Right cardiac atrium (tissue), 5 donors: Measurements from ENCODE around the gene ASTN2. TPM values are rescaled to one million over a fixed set of nuclear protein-coding genes. Genes with fewer than 3 reads are reported as not detected.

Experiments
- ATAC-seq, 2 donors: fragments of 200-7000 bp; cut with Tn5 transposase; one replicate each; pipeline versions ENCODE4 v1.8.0 to v1.9.1; 2020; ENCODE audit warnings: moderate library complexity in 2 of 2, mild to moderate bottlenecking in 1 of 2
- DNase-seq, 3 donors: peaks; one replicate each; pipeline ENCODE4 v3.0.0-alpha.2; 2020
- H3K27ac ChIP-seq: one replicate; pipeline ENCODE4 v1.5.1; 2013; ENCODE audit warnings: mild to moderate bottlenecking, low read length, control low read depth, moderate library complexity
- H3K27me3 ChIP-seq: one replicate; pipeline ENCODE4 v1.6.1; 2013; ENCODE audit not compliant: control insufficient read depth, insufficient read depth
- H3K4me1 ChIP-seq: one replicate; pipeline ENCODE4 v1.6.1; 2013; ENCODE audit warnings: low read length; ENCODE audit not compliant: control insufficient read depth, insufficient read depth
- H3K4me3 ChIP-seq: one replicate; pipeline ENCODE4 v1.5.1; 2013; ENCODE audit warnings: low read length, control low read depth
- H3K9me3 ChIP-seq: one replicate; pipeline ENCODE4 v1.6.1; 2013; ENCODE audit warnings: low read length; ENCODE audit not compliant: control insufficient read depth
- WGBS: extraction: QIAGEN DNeasy Blood & Tissue Kit; methylation state at CpG from one replicate; pipeline ENCODE4 v1.1.7; 2013; 5-methylcytosine and 5-hydroxymethylcytosine counted together
- intact Hi-C, 4 donors: fragments of 100-400 bp; cut with DNase I; formaldehyde crosslinking; loops; one replicate each; pipeline versions ENCODE4 v1.11.0 to v1.14.0; 2022 to 2023
- polyA plus RNA-seq: library from polyadenylated mRNA; stranded (reverse); fragments of 200-250 nt; gene quantifications from one replicate; pipeline ENCODE4 v1.2.3, GENCODE V29; 2013
- total RNA-seq, 4 donors: library from RNA; stranded (reverse); fragmentation: NEBNext Ultra II Directional; extraction: Animal tissue kit (Norgen Biotek cat#: 25700); gene quantifications; one replicate each; pipeline ENCODE4 v1.2.1, GENCODE V29; 2021
- donor health status: healthy with polysubstance abuse.
- donor health status: DM: no; HTN: yes; CAD: no.
- donor health status: DM: no; HTN: no; CAD: no.
- donor health status: DM: no; HTN: yes; CAD: no; lungs with severe emphysema.
- donor health status: DM: yes; HTN: yes; CAD: no.

The ASTN2 gene
- total and polyA plus RNA-seq, 5 donors, result 18.1 to 79.3 (median 59.8) TPM

GRCh38 chr9:116797276-116797675 is 617.6 kb downstream of the ASTN2 start:
- ATAC-seq (no peak), DNase-seq (no peak)
- intact Hi-C loops, result no loop called here
- Histone ChIP-seq H3K27ac (no peak overlapping the region), H3K27me3 (no peaks in the 10 kb centered on the region), H3K4me1 (peaks cover 2% of the 10 kb centered on the region), H3K9me3 (no peaks in the 10 kb centered on the region), H3K4me3 (no peak overlapping the region)

- no peaks in the 10 kb centered on the region for H3K9me3 ChIP-seq
- H3K4me3 ChIP-seq, result no peak overlapping the region
- no peak overlapping the region for H3K27ac ChIP-seq
- H3K4me1 ChIP-seq, result peaks cover 2% of the 10 kb centered on the region
- DNase-seq (no peak), ATAC-seq (no peak)
- intact Hi-C loops, result no loop called here
- no peaks in the 10 kb centered on the region for H3K27me3 ChIP-seq
- 50% methylated on average over 1 of the region's 1 CpG for WGBS
Measured at GRCh38 chr9:116796669-116797068, 618.2 kb downstream of the ASTN2 start.

GRCh38 chr9:116795821-116796220 is 619.0 kb downstream of the ASTN2 start:
- H3K27me3 ChIP-seq, result no peaks in the 10 kb centered on the region
- intact Hi-C loops, result no loop called here
- no peaks in the 10 kb centered on the region for H3K9me3 ChIP-seq
- WGBS, result 22% methylated on average over 2 of the region's 2 CpGs
- peaks cover 2% of the 10 kb centered on the region for H3K4me1 ChIP-seq
- no peak overlapping the region for H3K27ac ChIP-seq
- no peak overlapping the region for H3K4me3 ChIP-seq
- peak; percentile 16 to 46 (median 44) for DNase-seq
- peak; percentile 67 to 85 for ATAC-seq

GRCh38 chr9:116792271-116792670 is 622.6 kb downstream of the ASTN2 start:
- Histone ChIP-seq H3K4me1 (peaks cover 2% of the 10 kb centered on the region), H3K9me3 (no peaks in the 10 kb centered on the region), H3K4me3 (no peak overlapping the region), H3K27ac (no peak overlapping the region), H3K27me3 (no peaks in the 10 kb centered on the region)
- 69% methylated on average over 6 of the region's 6 CpGs for WGBS
- intact Hi-C loops, result no loop called here
- ATAC-seq (no peak), DNase-seq (no peak)

GRCh38 chr9:116791326-116791725 is 623.5 kb downstream of the ASTN2 start:
- ATAC-seq (no peak), DNase-seq (no peak)
- Histone ChIP-seq H3K9me3 (no peaks in the 10 kb centered on the region), H3K27me3 (no peaks in the 10 kb centered on the region), H3K27ac (no peak overlapping the region), H3K4me1 (peaks cover 2% of the 10 kb centered on the region), H3K4me3 (no peak overlapping the region)
- WGBS, result 43% methylated on average over 1 of the region's 1 CpG
- intact Hi-C loops, result no loop called here

GRCh38 chr9:116789081-116789480 is 625.8 kb downstream of the ASTN2 start:
- ATAC-seq (no peak), DNase-seq (no peak)
- no peaks in the 10 kb centered on the region for H3K4me1 ChIP-seq
- 59% methylated on average over 3 of the region's 3 CpGs for WGBS
- H3K9me3 ChIP-seq, result no peaks in the 10 kb centered on the region
- no peak overlapping the region for H3K27ac ChIP-seq
- no peaks in the 10 kb centered on the region for H3K27me3 ChIP-seq
- no peak overlapping the region for H3K4me3 ChIP-seq
- intact Hi-C loops, result no loop called here

- DNase-seq (no peak), ATAC-seq (no peak)
- no peaks in the 10 kb centered on the region for H3K27me3 ChIP-seq
- intact Hi-C loops, result no loop called here
- H3K4me1 ChIP-seq, result no peaks in the 10 kb centered on the region
- H3K27ac ChIP-seq, result no peak overlapping the region
- no peaks in the 10 kb centered on the region for H3K9me3 ChIP-seq
- no peak overlapping the region for H3K4me3 ChIP-seq
- WGBS, result 92% methylated on average over 2 of the region's 2 CpGs
Measured at GRCh38 chr9:116786737-116787136, 628.1 kb downstream of the ASTN2 start.

- Histone ChIP-seq H3K4me1 (no peaks in the 10 kb centered on the region), H3K27ac (no peak overlapping the region), H3K9me3 (no peaks in the 10 kb centered on the region), H3K4me3 (no peak overlapping the region), H3K27me3 (no peaks in the 10 kb centered on the region)
- intact Hi-C loops, result no loop called here
- DNase-seq (no peak), ATAC-seq (no peak)
- WGBS, result 77% methylated on average over 3 of the region's 3 CpGs
Measured at GRCh38 chr9:116777116-116777515, 637.7 kb downstream of the ASTN2 start.

GRCh38 chr9:116774421-116775180 is 640.3 kb downstream of the ASTN2 start:
- Histone ChIP-seq H3K27me3 (no peaks in the 10 kb centered on the region), H3K27ac (no peak overlapping the region), H3K9me3 (no peaks in the 10 kb centered on the region), H3K4me3 (no peak overlapping the region), H3K4me1 (no peaks in the 10 kb centered on the region)
- 77% methylated on average over 4 of the region's 4 CpGs for WGBS
- intact Hi-C loops, result no loop called here
- no peak for DNase-seq
- no peak for ATAC-seq

GRCh38 chr9:116767219-116767618 is 647.6 kb downstream of the ASTN2 start:
- WGBS, result 63% methylated on average over 8 of the region's 8 CpGs
- intact Hi-C loops, result no loop called here
- DNase-seq (no peak), ATAC-seq (no peak)
- Histone ChIP-seq H3K9me3 (no peaks in the 10 kb centered on the region), H3K27me3 (no peaks in the 10 kb centered on the region), H3K4me3 (no peak overlapping the region), H3K27ac (no peak overlapping the region), H3K4me1 (no peaks in the 10 kb centered on the region)

- intact Hi-C loops, result no loop called here
- WGBS, result 43% methylated on average over 5 of the region's 5 CpGs
- no peak for ATAC-seq
Measured at GRCh38 chr9:116765011-116765410, 649.8 kb downstream of the ASTN2 start.

GRCh38 chr9:116763770-116764169 is 651.1 kb downstream of the ASTN2 start:
- no peak overlapping the region for H3K4me3 ChIP-seq
- H3K27me3 ChIP-seq, result no peaks in the 10 kb centered on the region
- DNase-seq (no peak), ATAC-seq (no peak)
- no peaks in the 10 kb centered on the region for H3K9me3 ChIP-seq
- no peak overlapping the region for H3K27ac ChIP-seq
- intact Hi-C loops, result no loop called here
- WGBS, result 69% methylated on average over 2 of the region's 2 CpGs
- H3K4me1 ChIP-seq, result no peaks in the 10 kb centered on the region

More at GRCh38 chr9:116765011-116765410, 649.8 kb downstream of the ASTN2 start:
- Histone ChIP-seq H3K9me3 (no peaks in the 10 kb centered on the region), H3K4me3 (no peak overlapping the region), H3K4me1 (no peaks in the 10 kb centered on the region), H3K27me3 (no peaks in the 10 kb centered on the region), H3K27ac (no peak overlapping the region)
- no peak for DNase-seq
